Muscle of back (tissue), 13 donors: ENCODE data around the gene MPG. TPM values are rescaled to one million over a fixed set of nuclear protein-coding genes. Genes with fewer than 3 reads are reported as not detected.
"Not testable (repeated sequence)": the region's sequence is repeated elsewhere in the genome, so short reads cannot be mapped to it uniquely, and the experiment has no call there.

ENCODE experiments used
- DNase-seq, 3 donors: peaks; one replicate each; pipeline versions ENCODE4 v3.0.0 to v3.0.0-alpha.2; 2013
- long read RNA-seq, 9 donors: transcript quantifications; one replicate each; lab custom pipeline, GENCODE V29; 2026
- polyA plus RNA-seq, 10 donors: library from polyadenylated mRNA; unstranded; fragments of 120-200 nt; gene quantifications; one replicate each; pipeline ENCODE4 v1.2.1, GENCODE V29; 2013; ENCODE audit not compliant: insufficient read length in 10 of 10

The MPG gene, protein sequence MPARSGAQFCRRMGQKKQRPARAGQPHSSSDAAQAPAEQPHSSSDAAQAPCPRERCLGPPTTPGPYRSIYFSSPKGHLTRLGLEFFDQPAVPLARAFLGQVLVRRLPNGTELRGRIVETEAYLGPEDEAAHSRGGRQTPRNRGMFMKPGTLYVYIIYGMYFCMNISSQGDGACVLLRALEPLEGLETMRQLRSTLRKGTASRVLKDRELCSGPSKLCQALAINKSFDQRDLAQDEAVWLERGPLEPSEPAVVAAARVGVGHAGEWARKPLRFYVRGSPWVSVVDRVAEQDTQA
- 10 to 100 TPM; 18.5 to 35.3 (median 24.2) TPM for polyA plus RNA-seq
- long read RNA-seq, donor 1, transcript MPG-202 (4 exons, 1,205 nt): major isoform, 14 of 20 reads
- long read RNA-seq, donor 1, partial matches to known transcripts: 6 of 20 reads
- long read RNA-seq, donor 1, other reads (novel, unspliced or antisense): 0 of 20 reads
- long read RNA-seq, donor 2, transcript MPG-202 (4 exons, 1,205 nt): major isoform, 13 of 18 reads
- long read RNA-seq, donor 2, partial matches to known transcripts: 5 of 18 reads
- long read RNA-seq, donor 2, other reads (novel, unspliced or antisense): 0 of 18 reads
- long read RNA-seq, donor 3: 0 reads
- long read RNA-seq, donor 4, transcript MPG-202 (4 exons, 1,205 nt): major isoform, 8 of 15 reads
- long read RNA-seq, donor 4, partial matches to known transcripts: 6 of 15 reads
- long read RNA-seq, donor 4, other reads (novel, unspliced or antisense): 0 of 15 reads
- long read RNA-seq, donor 5, transcript MPG-202 (4 exons, 1,205 nt): major isoform, 23 of 49 reads
- long read RNA-seq, donor 5, partial matches to known transcripts: 23 of 49 reads
- long read RNA-seq, donor 5, other reads (novel, unspliced or antisense): 0 of 49 reads
- long read RNA-seq, donor 6, transcript MPG-202 (4 exons, 1,205 nt): major isoform, 22 of 24 reads
- long read RNA-seq, donor 6, partial matches to known transcripts: 0 of 24 reads
- long read RNA-seq, donor 6, other reads (novel, unspliced or antisense): 0 of 24 reads
- long read RNA-seq, donor 7, transcript MPG-202 (4 exons, 1,205 nt): major isoform, 10 of 11 reads
- long read RNA-seq, donor 7, partial matches to known transcripts: 0 of 11 reads
- long read RNA-seq, donor 7, other reads (novel, unspliced or antisense): 0 of 11 reads
- long read RNA-seq, donor 8, transcript MPG-202 (4 exons, 1,205 nt): major isoform, 18 of 19 reads
- long read RNA-seq, donor 8, partial matches to known transcripts: 0 of 19 reads
- long read RNA-seq, donor 8, other reads (novel, unspliced or antisense): 0 of 19 reads
- long read RNA-seq, donor 9, partial matches to known transcripts: 0 of 2 reads
- long read RNA-seq, donor 9, other reads (novel, unspliced or antisense): 0 of 2 reads

DNA sequence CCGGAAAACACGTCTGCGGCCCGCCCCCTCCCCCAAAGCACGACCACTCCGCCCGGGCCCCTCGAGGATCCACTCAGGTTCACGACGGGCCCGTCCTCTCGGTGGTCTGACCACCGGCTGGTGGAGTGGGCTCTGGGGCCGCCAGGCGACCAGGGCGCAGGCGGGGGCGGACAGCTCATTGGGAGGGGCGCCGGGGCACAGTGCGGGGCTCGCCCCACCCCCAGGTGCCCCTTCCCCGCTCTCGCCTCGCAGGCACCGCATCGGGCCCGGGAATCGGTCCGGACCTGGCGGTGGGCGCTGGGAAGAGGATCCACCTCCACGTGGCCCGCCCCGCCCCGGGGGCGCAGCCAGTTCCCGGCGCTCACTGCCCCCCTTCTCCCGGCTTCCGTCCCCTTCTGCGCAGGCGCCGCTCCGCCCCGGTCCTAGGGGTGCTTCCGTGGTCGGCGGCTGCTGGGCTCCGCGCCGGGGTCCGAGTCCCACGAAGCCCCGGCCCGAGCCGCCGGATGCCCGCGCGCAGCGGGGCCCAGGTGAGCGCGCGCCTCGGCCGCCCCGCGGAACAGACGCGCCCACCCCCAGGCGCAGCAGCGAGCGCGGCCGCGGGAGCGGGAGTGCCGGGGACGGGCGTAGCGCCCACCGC, at the start of gene MPG:
MPG (plus strand) TSS at position 419 of the 637 bp plus-strand sequence; CDS start at position 504, 85 bp downstream.
- peak; percentile 82 to 95 (median 93) for DNase-seq

DNA sequence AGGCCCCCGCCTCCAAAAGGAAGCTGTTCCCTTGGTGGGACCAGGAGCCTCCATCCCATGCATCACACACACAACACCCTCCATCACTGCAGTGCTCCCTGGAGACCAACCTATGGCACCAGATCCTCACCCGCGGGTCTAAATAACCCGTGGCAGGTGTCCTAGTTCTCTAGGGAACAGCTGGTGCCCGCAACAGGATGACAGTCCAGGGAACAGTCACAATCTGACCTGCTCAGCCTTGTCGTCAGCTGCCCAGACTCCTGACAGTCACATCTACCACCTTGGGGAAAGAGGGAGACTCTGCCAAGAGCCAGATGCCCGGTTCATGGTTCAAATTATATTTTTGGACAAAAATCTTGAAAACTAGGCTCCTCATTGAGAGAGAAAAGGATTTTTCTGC, 47.4 kb upstream of the MPG start:
- not testable (repeated sequence) for DNase-seq

DNA sequence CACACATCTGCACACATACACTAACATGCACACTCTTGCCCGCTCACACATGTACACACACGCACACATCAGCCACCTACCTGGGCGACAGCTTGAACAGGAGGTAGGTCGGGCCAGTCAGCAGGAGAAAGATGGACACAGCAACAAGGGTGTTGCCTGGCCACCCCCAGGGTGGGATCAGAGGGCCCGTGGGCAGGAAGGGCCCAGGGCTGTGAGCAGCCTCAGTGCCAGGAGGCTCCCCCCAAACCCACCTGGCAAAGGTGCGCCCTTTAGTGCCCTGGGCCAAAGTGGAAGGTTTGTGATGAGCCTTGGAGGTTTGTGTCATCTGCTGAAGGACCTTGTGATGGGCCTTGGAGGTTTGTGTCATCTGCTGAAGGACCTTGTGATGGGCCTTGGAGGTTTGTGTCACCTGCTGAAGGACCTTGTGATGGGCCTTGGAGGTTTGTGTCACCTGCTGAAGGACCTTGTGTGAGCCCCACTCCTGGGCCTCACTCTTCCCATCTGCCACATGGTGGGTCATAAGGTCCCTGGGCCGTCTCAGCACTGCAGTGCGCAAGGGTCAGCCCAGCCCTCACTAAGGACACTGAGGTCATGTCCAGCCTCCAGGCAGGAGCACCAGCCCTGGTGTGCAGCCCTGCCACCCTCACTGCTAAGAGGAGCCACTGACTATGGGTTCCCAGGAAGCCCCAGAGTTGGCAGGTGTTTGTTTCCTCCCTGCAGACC, 44.7 kb upstream of the MPG start:
- DNase-seq: not testable (repeated sequence)

DNA sequence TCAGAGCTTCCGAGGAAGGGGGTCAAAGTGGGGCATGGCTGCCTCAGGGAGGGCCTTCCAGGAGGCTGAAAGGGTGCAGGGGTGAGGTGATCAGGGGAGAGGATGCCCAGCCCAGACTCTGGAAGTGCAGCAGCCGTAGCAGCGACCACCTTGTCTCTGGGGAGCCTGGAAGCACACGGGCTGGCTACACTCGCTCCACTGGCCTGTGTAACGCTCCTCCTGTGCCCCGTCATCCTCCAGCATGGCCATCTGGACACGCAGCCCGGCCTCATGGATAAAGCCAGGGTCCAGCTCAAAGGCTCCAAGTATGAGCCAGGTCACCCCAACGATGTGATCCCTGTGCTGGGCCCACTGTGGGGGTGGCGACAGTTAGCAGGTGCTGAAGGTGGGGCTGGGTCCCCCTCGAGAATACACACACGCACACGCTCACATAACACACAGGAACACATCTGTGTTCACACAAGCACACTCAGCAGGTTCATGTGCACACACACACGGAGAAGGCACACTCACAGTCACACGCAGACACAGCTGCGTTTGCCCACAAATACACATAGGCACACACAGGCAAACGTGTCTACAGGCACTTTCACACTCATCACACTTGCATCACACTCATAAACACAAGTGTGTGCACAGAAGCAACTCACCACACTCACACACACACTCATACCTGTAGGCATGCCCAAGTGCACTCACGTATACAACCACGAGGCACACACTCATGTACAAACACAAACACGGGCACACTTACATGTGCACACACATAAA, 44.0 kb upstream of the MPG start:
- no peak for DNase-seq

DNA sequence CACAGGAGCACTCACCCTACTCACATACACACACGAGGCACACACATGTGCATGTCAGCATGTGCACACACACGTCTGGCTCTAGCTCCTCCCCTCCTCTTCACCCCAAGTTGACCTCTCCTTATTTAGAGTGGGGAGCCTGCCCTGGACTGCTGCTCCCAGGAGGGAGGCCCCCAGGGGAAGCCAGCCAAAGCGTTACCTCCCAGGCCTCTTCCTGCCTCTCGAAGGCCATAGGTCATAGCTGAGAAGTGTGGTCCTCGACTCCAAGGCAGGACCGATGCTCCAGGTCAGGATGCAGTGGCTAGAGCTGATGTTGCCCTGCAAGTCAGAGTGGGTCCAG, 43.4 kb upstream of the MPG start:
- no peak for DNase-seq

DNA sequence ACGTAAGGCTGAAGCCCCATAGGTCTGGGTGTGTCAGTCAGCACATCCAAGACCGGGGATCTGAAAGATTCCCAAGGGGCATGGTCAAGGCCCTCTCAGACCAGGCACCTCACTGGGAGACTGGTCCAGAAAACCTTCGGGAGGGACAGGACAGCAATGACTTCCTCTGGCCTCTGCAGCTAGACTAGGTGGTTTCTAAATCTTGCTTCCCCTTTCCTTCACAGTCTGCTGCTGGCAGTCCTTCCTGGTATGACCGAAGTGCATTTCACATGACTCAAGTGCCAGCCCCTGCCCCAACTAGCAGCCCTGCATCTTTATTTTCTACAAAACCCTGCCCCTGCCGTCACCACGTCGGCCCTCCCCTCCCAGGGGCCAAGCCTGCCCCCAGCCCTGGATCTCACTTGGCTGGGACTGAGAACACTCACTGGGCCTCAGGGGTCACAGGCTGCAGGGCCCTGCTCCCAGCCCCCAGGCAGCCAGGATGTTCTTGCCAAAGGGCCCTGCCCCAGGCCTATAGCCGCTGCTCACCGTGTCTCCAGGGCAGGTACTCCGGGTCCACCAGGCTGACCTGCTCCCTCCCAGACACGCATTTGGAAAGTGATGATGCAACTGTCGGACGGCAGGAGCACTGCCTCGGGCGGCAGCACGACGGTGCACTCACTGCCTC, 42.9 kb upstream of the MPG start:
- DNase-seq: no peak

DNA sequence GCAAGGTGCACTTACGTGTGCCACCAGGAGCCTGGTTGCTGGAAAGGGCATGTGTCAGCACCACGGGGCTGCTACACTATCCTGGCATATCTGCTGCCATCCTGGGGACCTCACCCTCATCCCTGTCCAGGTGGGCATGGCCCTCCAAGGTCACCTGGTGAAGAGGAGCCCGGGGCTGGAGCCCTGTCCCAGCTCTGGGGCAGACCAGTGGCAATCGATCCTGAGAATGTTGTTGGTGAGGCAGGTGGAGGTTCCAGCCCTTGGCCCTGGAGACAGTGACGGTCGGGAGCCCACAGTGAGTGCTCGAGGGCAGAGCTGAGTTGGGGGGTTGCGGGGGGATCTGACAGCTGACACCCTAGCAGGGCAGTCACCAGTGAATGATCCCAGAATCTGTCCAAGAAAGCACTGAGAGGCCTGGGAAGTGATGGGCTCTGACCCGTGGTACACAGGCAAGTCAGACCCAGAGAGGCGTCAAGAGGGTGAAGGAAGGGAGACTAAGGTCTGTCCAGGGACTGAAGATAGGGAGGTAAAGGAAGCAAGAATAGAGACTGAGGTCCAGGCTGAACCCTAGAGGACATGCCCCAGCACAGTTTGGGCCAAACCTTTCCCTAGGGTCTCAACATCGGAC, 42.2 kb upstream of the MPG start:
- no peak for DNase-seq

DNA sequence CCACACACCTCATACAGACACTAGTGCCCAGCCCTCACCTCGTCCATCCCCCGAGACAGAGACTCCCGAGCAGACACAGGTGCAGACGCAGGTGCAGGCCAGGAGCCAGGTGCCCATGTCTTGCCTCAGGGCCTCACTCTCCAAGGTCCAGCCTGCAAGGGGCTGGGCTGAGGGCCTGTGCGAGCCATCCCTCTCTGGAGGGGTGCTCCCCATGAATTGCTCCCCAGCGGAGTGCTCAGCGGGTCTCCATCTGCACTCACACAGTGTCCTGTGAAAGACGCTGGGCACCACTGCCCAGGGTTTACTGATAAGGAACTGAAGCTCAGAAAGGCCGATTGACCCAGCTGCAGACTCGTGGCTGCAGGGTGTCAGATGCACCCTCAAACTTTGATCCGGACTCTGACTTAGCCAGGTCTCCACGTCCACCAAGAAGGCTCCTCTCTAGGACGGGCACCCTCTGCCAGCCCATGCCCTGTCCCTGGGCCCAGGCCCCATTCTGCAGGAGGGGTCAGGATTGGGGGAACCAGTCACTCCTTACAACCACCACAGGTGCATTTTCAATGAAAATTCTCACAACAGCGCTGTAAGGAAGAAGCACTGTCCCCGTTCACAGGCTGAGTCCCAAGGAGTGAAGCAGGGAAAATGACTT, 41.6 kb upstream of the MPG start:
- no peak for DNase-seq

DNA sequence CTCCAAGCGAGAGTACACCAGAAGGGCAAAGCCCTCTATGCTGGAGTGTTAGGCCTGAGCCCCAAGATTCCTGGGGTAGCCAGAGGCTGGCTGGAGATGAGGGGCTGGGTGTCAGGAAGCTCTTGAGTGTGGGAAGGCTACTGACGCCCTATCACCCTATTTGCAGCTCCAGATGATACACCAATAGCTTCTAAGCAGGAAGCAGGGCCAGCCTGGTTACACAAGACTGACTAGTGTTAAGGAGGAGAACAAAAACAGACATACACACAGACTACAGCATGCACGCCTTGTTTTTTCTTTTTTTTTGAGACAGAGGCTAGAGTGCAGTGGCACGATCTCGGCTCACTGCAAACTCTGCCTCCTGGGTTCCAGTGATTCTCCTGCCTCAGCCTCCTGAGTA, 40.5 kb upstream of the MPG start:
- no peak for DNase-seq

DNA sequence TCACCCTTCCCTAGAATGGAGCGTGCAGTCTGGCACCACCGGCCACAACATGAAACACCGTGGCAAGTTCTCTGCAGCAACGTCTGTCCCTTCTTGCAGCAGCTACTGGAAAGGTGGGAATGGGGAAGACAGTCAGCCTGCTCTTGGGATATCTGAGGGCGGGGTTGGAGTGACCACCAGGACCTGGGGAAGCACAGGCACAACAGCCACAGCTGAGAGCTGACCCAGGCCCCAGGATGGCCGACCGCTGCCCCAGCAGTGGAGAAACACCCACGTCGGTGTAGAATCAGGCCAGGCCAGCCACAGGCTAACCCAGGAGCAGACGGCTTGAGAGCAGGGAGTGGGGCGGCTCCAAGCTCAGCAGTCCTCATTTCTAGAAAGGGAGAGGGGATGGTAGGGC, 39.8 kb upstream of the MPG start:
- DNase-seq: not testable (repeated sequence)

DNA sequence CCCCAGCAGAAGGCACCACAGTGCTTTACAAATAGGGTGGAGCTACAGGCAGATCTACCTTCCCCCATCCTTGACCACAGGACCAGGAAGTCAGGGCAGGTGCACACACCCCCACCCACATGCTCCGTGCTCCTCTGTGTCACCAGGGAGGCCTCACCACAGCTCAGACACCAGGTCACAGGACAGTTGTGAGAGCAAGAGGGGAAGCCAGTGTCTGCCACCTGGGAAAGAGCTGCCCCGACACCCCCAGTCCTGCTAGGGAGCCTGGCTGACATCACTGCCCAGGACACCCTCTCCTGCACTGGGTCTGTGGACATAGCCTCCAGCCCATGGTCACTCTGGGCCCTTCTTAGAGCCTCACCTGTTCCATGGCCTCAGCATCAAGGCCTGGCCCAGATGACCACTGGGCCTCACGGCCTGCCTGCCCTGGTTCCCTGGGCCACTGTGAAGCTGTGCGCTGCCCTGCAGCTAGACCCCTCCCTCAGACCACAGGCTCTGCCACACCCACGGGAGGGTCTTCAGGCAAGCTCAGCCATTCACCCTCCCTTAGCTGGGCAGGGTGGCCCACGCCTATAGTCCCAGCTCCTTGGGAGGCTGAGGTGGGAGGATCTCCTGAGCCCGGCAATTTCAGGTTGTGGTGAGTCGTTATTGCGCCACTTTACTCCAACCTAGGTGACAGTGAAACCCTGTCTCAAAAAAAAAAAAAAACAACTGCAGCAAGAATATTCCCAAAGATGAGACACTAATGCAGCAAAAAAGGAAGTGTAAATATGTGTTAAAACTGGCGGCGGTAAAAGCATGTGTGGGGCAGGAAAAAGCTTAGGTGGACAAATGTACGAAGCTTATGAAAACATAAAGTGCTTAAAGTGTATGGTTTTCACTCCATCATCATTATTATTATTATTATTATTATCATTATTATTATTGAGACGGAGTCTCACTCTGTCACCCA, 38.8 kb upstream of the MPG start:
- no peak for DNase-seq

DNA sequence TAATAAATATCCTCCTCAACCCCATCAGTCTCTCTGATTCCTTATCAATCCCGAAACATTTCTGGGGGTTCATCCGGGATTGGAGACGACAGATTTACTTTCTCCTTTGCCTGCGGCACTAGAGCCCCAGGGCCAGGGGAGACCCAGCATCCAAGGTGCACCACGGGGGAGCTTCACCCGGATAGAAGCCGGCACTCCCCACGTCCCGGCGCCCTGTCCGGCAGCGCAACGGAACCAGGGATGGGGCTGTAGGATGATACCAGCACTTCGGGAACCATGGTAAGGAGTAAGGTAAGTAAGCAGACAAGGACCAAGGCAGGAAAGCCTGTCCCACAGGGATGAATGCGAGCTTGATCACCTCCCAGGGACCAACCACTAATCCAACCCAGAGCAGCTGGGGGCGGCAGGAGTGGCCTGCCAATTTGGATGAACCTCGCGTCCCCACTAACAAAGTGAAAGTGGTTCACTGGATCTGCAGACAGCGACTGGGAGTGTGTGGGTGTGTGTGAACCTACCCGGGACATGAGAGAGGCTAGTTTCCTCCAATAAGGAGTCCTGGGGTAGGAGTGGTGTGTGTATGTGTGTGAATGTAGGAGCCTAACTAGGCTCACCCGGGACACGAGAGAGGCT, 36.5 kb upstream of the MPG start:
- no peak for DNase-seq

DNA sequence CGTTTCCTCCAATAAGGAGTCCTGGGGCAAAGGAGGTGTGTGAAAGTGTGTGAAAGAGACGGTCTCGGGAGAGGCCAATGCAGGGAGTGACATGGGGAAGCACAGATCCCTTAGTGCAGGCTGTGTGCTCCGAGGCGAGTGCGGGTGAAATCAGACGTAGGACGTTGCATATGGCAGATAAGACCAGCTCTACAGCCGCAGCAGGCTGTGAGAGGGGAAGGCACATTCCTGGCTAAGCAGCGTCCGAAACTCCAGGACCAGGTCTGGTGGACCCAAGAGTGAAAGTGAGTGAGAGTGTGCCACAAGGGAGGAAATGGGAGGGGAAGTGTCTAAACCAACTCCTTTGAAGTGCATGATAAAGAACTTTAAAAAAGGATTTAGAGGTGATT, 36.0 kb upstream of the MPG start:
- no peak for DNase-seq

DNA sequence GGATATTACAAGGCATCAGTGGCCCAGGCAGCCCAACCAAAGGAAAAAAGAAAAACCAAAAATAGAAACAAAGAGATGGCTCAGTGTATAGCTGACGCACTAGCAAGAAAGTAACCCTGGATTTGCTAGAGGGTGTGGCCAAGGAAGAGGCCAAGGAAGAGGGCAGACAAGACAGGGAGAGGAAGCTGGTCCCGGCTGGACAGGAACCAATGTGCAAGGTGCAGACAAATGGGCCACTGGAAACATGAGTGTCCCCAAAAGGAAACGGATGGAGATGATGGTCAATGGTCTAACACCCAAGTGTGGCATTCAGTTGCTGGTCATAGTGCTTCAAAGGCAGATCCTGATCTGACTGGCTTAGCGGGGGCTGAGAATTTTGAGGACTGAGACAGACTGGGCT, 35.3 kb upstream of the MPG start:
- no peak for DNase-seq

DNA sequence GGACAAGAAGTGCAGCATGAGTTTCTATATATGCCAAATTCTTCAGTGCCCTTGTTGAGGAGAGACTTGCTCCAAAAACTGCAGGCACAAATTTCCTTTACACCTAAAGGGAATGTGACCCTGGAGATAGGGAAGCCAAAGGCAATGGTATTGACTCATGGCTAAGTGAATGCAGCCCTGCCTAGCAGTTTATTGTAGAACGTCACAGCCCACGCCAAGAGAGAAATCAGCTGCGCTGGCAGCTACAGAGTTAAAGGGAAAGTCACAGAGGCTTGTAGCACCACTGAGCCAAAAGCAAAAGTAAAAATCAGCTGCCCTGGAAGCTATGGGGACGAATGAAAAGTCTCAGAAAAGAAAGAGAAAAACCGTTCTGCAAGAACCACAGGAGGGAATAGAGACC, 34.7 kb upstream of the MPG start:
- no peak for DNase-seq

DNA sequence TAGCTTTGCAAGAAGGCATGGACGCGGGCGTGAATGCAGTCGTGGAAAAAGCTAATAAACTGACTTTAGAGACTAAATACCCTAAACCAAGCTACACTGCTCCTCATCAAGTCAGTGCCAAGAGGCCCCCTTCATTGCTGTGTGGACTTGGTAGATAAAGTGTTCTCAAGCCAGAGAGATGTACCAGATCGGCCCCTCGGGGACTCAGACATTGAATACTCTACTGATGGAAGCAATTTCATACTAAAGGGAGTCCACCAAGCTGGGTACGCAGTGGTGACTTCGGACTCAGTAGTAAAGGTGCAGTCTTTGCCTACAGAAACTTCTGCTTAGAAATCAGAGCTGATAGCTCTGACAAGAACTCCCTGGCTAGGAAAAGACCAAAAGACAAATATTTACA, 33.4 kb upstream of the MPG start:
- no peak for DNase-seq

DNA sequence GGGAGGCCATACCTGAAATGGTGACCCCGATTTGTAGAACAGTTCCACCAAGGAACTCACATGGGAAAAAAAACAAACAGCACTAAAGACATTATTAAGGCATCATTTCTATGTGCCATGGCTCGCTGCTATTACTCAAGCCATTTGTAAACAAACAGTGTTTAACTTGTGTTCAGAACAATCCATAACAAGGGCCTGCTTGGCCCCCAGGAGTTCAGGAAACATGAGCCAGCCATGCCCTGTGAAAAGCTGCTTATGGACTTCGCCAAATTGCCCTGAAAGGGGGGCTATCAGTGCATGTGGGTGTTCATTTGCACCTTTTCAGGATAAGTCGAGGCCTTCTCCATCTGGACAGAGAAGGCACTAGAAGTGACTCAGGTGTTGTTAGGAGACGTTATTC, 32.6 kb upstream of the MPG start:
- DNase-seq: no peak
